ENCODE data around the gene PHTF2. TPM values are rescaled to one million over a fixed set of nuclear protein-coding genes. Genes with fewer than 3 reads are reported as not detected.

Gene PHTF2
- total RNA-seq, 4 donors from 2014 or later = 16.7 to 27.6 (median 19.2) TPM

- ATAC-seq (ENCODE audit: low FRiP score) = no peak
- no peak for TF ChIP-seq CTCF (IDR thresholded peaks at IDR 0.05)
Observed at GRCh38 chr7:77958436-77958835, 159.9 kb downstream of the PHTF2 start.

GRCh38 chr7:77959080-77959479 lies 160.5 kb downstream of the PHTF2 start:
- ATAC-seq (ENCODE audit: low FRiP score) (no peak), DNase-seq (ENCODE audit: low spot score) (no peak)
- no peak for TF ChIP-seq CTCF (IDR thresholded peaks at IDR 0.05)

More at GRCh38 chr7:77958436-77958835, 159.9 kb downstream of the PHTF2 start:
- DNase-seq (ENCODE audit: low spot score) = no peak

- TF ChIP-seq CTCF (IDR thresholded peaks at IDR 0.05) = no peak
- ATAC-seq (ENCODE audit: low FRiP score) (no peak), DNase-seq (ENCODE audit: low spot score) (no peak)
Observed at GRCh38 chr7:77960336-77960735, 161.8 kb downstream of the PHTF2 start.

- no peak for TF ChIP-seq CTCF (IDR thresholded peaks at IDR 0.05)
- DNase-seq (ENCODE audit: low spot score) (no peak), ATAC-seq (ENCODE audit: low FRiP score) (no peak)
Observed at GRCh38 chr7:77967429-77967828, 168.9 kb downstream of the PHTF2 start.

GRCh38 chr7:77971726-77972125 lies 173.2 kb downstream of the PHTF2 start:
- DNase-seq (ENCODE audit: low spot score) (no peak), ATAC-seq (ENCODE audit: low FRiP score) (no peak)
- no peak for TF ChIP-seq CTCF (IDR thresholded peaks at IDR 0.05)

- TF ChIP-seq CTCF (IDR thresholded peaks at IDR 0.05) = no peak
- ATAC-seq (ENCODE audit: low FRiP score) (no peak), DNase-seq (ENCODE audit: low spot score) (no peak)
Observed at GRCh38 chr7:77975672-77976480, 177.3 kb downstream of the PHTF2 start.

- no peak for TF ChIP-seq CTCF (IDR thresholded peaks at IDR 0.05)
- ATAC-seq (ENCODE audit: low FRiP score) (no peak), DNase-seq (ENCODE audit: low spot score) (no peak)
Observed at GRCh38 chr7:77979219-77979618, 180.6 kb downstream of the PHTF2 start.

All from omental fat pad (tissue), 4 donors.